Right lung (tissue), 5 donors: ENCODE measurements around the gene RAB31. TPM values are rescaled to one million over a fixed set of nuclear protein-coding genes. Genes with fewer than 3 reads are reported as not detected.
"Not testable (repeated sequence)": the region's sequence is repeated elsewhere in the genome, so short reads cannot be mapped to it uniquely, and the experiment has no call there.

Experiments
- DNase-seq, 2 donors: peaks; one replicate each; pipeline ENCODE4 v3.0.0-alpha.2; 2013
- polyA plus RNA-seq, 5 donors: library from polyadenylated mRNA; unstranded; fragments of 120-200 nt; gene quantifications; one replicate each; pipeline versions ENCODE4 v1.2.1 to v1.2.3, GENCODE V29; 2013; ENCODE audit warnings: inconsistent platforms in 1 of 5, low replicate concordance in 1 of 5; ENCODE audit not compliant: insufficient read length in 5 of 5, insufficient read depth in 1 of 5

RAB31 gene
- polyA plus RNA-seq, 5 donors: 31.2 to 40.6 (median 33.1) TPM

DNA sequence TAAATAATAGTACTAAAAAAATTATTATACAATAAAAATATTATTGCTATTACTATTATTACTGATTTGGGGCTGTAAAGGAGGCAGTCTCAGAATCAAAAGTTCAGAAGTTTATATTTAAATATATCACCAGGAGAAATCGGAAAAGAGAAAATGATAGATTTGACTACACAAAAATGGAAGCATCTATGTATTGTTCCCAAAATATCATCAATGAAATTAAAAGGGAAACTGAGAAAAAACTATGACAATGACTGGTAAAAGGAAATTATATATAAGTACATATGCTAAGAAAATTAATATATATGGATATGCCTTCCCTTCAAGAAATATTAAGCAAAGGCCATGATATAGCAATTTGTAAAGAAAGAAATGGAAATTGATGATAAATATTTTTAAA, 170.0 kb downstream of the RAB31 start:
- no peak for DNase-seq

- no peak for DNase-seq
Measured at GRCh38 chr18:9878783-9879242, 170.7 kb downstream of the RAB31 start.

GRCh38 chr18:9884090-9884489, 176.0 kb downstream of the RAB31 start:
- DNase-seq: no peak

DNA sequence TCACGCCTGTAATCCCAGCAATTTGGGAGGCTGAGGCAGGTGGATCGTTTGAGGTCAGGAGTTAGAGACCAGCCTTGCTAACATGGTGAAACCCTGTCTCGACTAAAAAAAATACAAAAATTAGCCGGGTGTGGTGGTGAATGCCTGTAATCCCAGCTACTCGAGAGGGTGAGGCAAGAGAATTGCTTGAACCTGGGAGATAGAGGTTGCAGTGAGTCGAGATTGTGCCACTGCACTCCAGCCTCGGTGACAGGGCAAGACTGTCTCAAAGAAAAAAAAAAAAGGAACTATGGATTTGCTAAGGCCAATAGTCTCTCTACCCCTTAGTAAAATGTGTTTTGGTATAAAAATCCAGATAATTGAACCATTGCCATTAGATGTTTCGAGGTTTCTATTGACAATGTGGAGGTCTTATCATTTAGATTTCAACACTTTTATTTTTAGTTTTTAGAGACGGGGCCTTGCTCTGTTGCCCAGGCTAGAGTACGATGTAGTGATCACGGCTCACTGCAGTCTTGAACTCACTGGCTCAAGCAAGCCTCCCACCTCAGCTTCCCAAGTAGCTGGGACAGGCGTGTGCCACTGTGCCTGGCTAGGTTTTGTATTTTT, 176.5 kb downstream of the RAB31 start:
- DNase-seq: no peak

GRCh38 chr18:9885170-9886004, 177.3 kb downstream of the RAB31 start, which contains the start of gene TXNDC2:
TSS of gene TXNDC2 (plus strand) at chr18:9885973. CDS start at chr18:9886681, 708 bp downstream.
- no peak for DNase-seq

DNA sequence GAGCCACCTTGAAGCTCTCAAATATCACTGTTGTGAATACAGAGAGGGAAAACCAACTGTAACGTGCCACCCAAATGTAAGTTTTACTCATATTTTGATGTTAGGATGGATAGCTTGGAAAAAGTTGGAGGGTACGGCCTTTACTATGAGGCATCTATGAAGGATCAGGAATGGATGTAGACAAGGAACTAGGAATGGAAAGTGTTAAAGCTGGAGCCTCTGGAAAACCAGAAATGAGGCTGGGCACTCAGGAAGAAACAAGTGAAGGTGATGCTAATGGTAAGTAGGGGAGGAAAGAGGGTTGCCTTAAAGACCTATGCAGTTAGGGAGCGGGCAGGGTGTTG, 177.9 kb downstream of the RAB31 start:
- DNase-seq: no peak

DNA sequence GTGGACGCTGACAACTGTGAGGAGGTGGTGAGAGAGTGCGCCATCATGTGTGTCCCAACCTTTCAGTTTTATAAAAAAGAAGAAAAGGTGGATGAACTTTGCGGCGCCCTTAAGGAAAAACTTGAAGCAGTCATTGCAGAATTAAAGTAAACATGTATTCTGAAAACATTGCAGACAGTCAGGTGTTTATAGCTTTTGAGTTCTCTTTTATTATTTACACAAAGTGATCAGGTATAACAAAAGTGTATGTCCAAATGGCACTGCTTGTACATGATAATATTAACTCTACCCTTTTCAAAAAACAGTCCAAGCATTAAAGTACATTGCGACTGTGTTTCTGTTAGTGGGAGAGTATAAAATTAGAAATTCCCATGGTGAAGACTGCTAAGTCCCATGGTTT, 179.9 kb downstream of the RAB31 start:
- DNase-seq: no peak

- DNase-seq: no peak
Measured at GRCh38 chr18:9890196-9890595, 182.1 kb downstream of the RAB31 start.

DNA sequence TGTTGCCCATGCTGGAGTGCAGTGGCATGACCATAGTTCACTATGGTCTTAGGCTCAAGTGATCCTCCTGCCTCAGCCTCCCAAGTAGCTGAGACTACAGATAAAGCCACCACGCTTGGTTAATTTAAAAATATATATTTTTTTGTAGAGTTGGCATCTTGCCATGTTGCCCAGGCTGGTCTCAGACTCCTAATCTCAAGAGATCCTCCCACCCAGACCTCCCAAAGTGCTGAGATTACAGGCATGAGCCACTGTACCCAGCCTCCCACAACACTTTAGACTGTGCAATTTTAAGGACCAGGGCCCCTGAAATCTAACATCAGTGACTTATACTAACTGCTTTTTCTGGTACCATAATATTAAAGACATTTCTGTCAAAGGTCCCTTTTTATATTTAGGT, 182.9 kb downstream of the RAB31 start:
- no peak for DNase-seq

DNA sequence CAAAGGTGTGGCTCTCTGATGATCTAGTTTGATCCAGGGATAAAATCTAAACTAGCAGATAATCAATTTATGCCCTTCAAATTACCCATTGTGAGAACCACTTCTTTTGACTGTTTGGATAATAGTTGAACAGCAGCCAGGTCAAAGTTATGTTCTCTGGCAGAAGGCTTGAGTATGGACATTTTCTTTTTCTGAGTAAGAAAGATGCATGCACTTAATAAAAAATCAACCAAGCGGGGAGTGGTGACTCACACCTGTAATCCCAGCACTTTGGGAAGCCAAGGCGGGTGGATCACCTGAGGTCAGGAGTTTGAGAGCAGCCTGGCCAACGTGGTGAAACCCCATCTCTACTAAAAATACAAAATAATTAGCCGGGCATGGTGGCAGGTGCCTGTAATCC, 183.4 kb downstream of the RAB31 start:
- not testable (repeated sequence) for DNase-seq

- DNase-seq: no peak
Measured at GRCh38 chr18:9894454-9895068, 186.5 kb downstream of the RAB31 start.

DNA sequence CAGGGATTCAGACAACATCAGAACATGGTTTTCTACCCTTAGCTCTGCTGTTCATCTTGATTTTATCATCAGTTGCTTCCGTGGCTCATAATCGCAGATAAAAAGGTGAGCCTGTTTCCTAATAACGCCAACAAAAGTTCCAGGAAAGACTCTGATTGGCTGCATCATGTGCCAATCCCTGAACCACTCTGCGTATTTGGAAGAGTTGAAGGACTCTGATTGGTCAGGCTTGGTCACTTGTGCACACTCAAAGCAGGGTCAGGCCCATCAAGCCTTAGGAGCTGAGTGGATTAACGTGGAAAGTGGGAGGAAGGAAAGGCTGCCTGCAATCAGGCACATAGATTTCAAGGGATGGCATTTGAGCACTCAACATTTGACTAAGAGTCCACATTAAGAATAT, 189.0 kb downstream of the RAB31 start:
- no peak for DNase-seq

- not testable (repeated sequence) for DNase-seq
Measured at GRCh38 chr18:9897787-9898291, 189.7 kb downstream of the RAB31 start.

DNA sequence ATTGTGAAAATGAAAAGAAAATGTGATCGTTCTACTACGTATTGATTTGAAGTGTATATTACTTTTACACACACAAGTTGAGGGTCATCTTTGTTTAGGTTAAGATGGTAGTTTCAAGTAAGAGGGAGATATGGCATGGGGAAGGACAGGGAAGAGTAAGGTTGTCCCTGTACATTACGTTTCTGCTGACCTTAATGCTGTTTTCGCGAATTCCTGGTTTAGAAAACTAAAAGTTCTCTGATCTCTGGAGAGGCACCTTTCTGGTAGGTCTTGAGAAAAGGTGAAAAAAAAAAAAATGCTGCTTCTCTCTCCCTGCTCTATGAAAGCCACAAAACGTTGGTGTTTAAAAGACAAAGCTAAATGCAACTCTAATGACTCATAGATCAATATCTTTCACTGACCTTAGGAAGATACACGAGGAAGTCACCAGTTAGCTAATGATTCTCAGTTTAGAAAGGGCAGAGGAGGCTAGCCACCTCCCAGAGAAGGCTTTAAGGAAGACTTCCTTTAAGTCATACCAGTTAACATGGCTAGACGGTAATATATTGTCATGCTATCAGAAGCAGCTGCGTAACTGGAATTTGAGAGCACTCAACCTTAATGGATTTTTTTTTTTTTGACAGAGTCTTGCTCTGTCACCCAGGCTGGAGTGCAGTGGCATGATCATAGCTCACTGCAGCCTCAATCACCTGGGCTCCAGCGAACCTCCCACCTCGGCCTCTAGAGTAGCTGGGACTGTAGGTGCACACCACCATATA, 190.9 kb downstream of the RAB31 start:
- DNase-seq: no peak

DNA sequence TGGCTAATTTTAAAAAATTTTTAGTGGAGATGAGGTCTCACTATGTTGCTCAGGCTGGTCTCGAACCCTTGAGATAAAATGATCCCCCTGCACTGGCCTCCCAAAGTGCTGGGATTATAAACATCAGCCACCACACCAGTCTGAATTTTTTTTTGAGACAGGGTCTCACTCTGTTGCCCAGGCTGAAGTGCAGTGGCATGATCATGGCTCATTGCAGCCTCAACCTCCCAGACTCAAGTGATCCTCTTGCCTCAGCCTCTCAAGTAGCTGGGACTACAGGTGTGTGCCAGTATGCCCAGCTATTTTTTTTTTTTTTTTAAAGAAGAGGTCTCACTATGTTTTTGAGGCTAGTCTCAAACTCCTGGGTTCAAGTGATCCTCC, 191.4 kb downstream of the RAB31 start:
- DNase-seq: not testable (repeated sequence)

DNA sequence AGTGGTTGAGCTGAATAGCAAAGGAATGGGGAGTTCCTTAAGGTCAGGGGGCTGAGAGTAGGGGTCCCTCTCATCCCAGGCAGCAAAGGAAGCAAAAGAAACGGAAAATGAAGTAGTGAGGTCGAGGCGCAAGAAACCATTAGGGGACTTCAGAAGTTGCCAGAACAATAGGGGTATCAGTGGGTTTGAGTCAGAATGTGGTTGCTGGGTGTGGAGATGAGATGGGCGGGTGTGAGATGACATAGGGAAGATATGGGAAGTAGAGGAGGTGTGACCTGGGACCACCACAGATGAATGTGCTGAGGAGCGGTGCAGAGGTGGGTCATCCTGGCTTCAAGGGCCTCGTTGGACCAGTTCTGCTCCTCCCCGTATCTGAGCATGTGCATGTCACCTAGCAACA, 192.6 kb downstream of the RAB31 start:
- no peak for DNase-seq

- DNase-seq: no peak
Measured at GRCh38 chr18:9901377-9901776, 193.3 kb downstream of the RAB31 start.

DNA sequence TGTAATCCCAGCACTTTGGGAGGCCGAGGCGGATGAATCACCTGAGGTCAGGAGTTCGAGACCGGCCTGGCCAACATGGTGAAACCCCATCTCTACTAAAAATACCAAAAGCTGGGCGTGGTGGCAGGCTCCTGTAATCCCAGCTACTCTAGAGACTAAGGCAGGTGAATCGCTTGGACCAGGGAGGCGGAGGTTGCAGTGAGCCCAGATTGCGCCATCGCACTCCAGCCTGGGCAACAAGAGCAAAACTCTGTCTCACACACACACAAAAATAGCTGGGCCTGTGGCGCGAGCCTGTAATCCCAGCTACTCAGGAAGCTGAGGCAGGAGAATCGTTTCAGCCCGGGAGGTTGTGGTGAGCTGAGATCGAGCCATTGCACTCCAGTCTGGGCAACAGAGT, 194.2 kb downstream of the RAB31 start:
- not testable (repeated sequence) for DNase-seq

DNA sequence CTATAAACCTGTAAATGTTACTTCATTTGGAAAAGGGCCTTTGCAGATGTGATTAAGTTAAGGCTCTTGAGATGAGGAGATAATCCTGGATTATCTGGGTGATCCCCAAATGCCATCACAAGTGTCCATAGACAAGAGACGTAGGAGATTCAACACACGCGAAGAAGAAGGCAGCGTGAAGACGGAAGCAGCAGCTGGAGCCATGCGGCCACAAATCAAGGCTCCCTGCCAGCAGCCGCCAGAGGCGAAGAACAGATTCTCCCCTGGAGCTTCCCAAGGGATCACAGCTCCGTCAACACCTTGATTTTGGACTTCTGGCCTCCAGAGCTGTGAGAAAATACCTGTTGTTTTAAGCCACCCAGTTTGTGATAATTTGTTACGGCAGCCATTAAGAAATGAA, 194.7 kb downstream of the RAB31 start:
- peak in 1 of 2 donors; percentile 11 for DNase-seq

DNA sequence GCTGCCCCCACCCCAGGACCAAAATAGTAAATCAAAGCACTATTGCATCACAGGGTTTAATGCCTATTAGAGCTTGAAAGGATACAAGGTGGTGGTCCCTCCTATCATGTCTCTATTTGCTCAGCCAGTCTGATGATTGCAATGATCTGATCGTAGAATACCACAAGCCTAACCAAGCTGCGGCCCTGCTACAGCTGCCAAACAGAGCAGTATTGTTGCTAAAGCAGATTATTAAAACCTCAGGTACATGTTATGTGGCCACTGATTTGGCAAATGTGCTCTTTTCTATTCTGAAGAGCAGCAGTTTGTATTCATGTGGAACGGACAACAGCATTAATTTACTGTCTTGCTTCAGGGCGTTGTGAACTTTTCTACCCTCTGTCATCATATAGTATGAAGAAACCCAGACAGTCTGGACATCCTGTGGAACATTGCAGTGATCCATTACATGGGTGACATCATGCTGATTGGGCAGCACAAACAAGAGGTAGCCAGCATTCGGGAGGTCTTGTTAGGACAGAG, 197.4 kb downstream of the RAB31 start:
- DNase-seq: no peak

GRCh38 chr18:9906481-9906880, 198.4 kb downstream of the RAB31 start:
- DNase-seq: no peak

- no peak for DNase-seq
Measured at GRCh38 chr18:9907867-9908266, 199.8 kb downstream of the RAB31 start.
